Ishikawa (cell line): ENCODE results near the gene GRID2.

Experiments used
- CEBPB ChIP-seq: IDR thresholded peaks from 2 replicates; pipeline ENCODE4 v1.6.1; 2012
- CREB1 ChIP-seq: IDR thresholded peaks from 2 replicates; pipeline ENCODE4 v1.6.1; 2012; ENCODE audit warnings: low read depth
- EGR1 ChIP-seq: IDR thresholded peaks from 2 replicates; pipeline ENCODE4 v1.6.1; 2012
- EP300 ChIP-seq: IDR thresholded peaks from 2 replicates; pipeline ENCODE4 v1.6.1; 2012; ENCODE audit warnings: borderline replicate concordance
- FOXM1 ChIP-seq: IDR thresholded peaks from 2 replicates; pipeline ENCODE4 v1.6.1; 2012; ENCODE audit warnings: low read depth, borderline replicate concordance
- MAX ChIP-seq: IDR thresholded peaks from 2 replicates; pipeline ENCODE4 v1.6.1; 2012
- RAD21 ChIP-seq: IDR thresholded peaks from 2 replicates; pipeline ENCODE4 v1.6.1; 2012; ENCODE audit warnings: low read depth
- REST ChIP-seq: IDR thresholded peaks from 2 replicates; pipeline ENCODE4 v1.6.1; 2012; ENCODE audit warnings: low read depth, mild to moderate bottlenecking
- TAF1 ChIP-seq: IDR thresholded peaks from 2 replicates; pipeline ENCODE4 v1.6.1; 2012; ENCODE audit warnings: low read depth, mild to moderate bottlenecking
- TCF12 ChIP-seq: IDR thresholded peaks from 2 replicates; pipeline ENCODE4 v1.6.1; 2012; ENCODE audit warnings: low read depth
- USF1 ChIP-seq: IDR thresholded peaks from 2 replicates; pipeline ENCODE4 v1.6.1; 2012
- YY1 ChIP-seq: IDR thresholded peaks from 2 replicates; pipeline ENCODE4 v1.6.1; 2012; ENCODE audit warnings: low read depth
- ZBTB7A ChIP-seq: IDR thresholded peaks from 2 replicates; pipeline ENCODE4 v1.6.1; 2012; ENCODE audit warnings: low read depth

GRCh38 chr4:93469560-93469959 lies 1165.8 kb downstream of the GRID2 start:
- TF ChIP-seq REST (no peak), YY1 (no peak), EGR1 (no peak), MAX (no peak), TCF12 (no peak), EP300 (no peak), RAD21 (no peak), CREB1 (no peak), FOXM1 (no peak), CEBPB (no peak), USF1 (no peak), TAF1 (no peak), ZBTB7A (no peak)
